K562 (cell line): ENCODE measurements around the gene RRBP1.

Source experiments
- CBX5 ChIP-seq: IDR thresholded peaks from 2 replicates; pipeline ENCODE4 v1.6.1; 2014; ENCODE audit warnings: low read depth, borderline replicate concordance
- EP400 ChIP-seq: fragments of 450-650 bp; IDR thresholded peaks from 2 replicates; pipeline ENCODE4 v1.6.1; 2017; ENCODE audit warnings: antibody characterized with exemption, mild to moderate bottlenecking, moderate library complexity
- EZH2 ChIP-seq: IDR thresholded peaks from 2 replicates; pipeline ENCODE4 v1.6.1; 2012; ENCODE audit warnings: low read depth, mild to moderate bottlenecking, inconsistent platforms, low read length, borderline replicate concordance
- GATA2 ChIP-seq: sonication (generic); formaldehyde crosslinking; IDR thresholded peaks from 2 replicates; pipeline ENCODE4 v1.4.0; 2020; ENCODE audit warnings: mild to moderate bottlenecking, missing genetic modification reagents
- PCBP2 ChIP-seq: fragments of 200-400 bp; formaldehyde crosslinking; IDR thresholded peaks from 2 replicates; pipeline ENCODE4 v1.6.1; 2018; ENCODE audit warnings: low read length, low read depth, mild to moderate bottlenecking, moderate library complexity; ENCODE audit not compliant: poor library complexity, severe bottlenecking
- POLR2A ChIP-seq: fragments of 450-650 bp; conservative IDR thresholded peaks from 2 replicates; pipeline ENCODE4 v1.6.1; 2016
- SMARCB1 ChIP-seq: IDR thresholded peaks from 2 replicates; pipeline ENCODE4 v1.6.1; 2011; ENCODE audit warnings: improper control_type of control experiment, low read depth; ENCODE audit not compliant: insufficient read length
- TCFL5 ChIP-seq: fragments of 250-450 bp; sonication (Bioruptor Pico); conservative IDR thresholded peaks from 2 replicates; pipeline ENCODE4 v1.6.1; 2021; ENCODE audit warnings: mild to moderate bottlenecking, moderate library complexity, matching md5 sums
- ZNF217 ChIP-seq: sonication (generic); formaldehyde crosslinking; IDR thresholded peaks from 2 replicates; pipeline ENCODE4 v1.8.0; 2022; ENCODE audit warnings: mild to moderate bottlenecking, missing genetic modification reagents
- ZNF717 ChIP-seq: fragments of 250-450 bp; sonication (Bioruptor Pico); IDR thresholded peaks from 2 replicates; pipeline ENCODE4 v1.5.0; 2021
- ZNF79 ChIP-seq: fragments of 250-450 bp; sonication (Bioruptor Pico); IDR thresholded peaks from 2 replicates; pipeline ENCODE4 v1.4.0; 2020; ENCODE audit warnings: low read depth, mild to moderate bottlenecking, moderate library complexity
- ZZZ3 ChIP-seq: fragments of 450-650 bp; IDR thresholded peaks from 2 replicates; pipeline ENCODE4 v1.6.1; 2016; ENCODE audit warnings: antibody characterized with exemption, mild to moderate bottlenecking, moderate library complexity
- TF ChIP-seq, protein P1 (sequence below), 3 experiments: IDR thresholded peaks in 2 of 3; conservative IDR thresholded peaks in 1 of 3; 2 replicates each; pipeline ENCODE4 v1.5.1; 2011 to 2012; ENCODE audit warnings: low read length in 3 of 3, mild to moderate bottlenecking in 3 of 3, control low read depth in 2 of 3, improper control_type of control experiment in 1 of 3, inconsistent platforms in 1 of 3, low read depth in 1 of 3, mixed read lengths in 1 of 3, moderate library complexity in 1 of 3; ENCODE audit not compliant: insufficient read depth in 2 of 3
- TF ChIP-seq, protein P2 (sequence below): fragments of 150-350 bp; conservative IDR thresholded peaks from 2 replicates; pipeline ENCODE4 v1.6.1; 2014; ENCODE audit warnings: low read length

DNA sequence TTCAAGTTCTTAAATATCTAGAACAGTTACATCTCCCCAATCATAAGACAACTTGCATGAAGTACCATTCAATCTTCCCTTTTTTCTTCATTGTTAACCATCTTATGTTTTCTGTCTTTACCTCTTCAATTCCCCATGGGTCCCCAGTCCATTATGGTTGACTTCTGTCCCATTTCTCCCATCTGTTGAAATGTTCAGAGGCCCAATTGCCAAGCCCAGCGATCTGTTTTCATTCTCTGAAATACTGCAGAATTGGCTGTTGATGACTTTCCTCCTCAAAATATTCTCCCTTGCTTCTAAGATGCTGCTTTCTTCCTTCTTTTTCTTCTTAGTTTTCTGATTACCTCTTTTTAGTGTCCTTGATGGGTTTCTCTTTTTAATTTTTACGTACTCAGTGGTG, 86.2 kb downstream of the RRBP1 start:
- TF ChIP-seq EZH2 = no peak
- TF ChIP-seq ZNF217 (CRISPR knock-in tag) = no peak
- TF ChIP-seq SMARCB1 = no peak
- no peak for TF ChIP-seq PCBP2
- TF ChIP-seq, protein P1, sequence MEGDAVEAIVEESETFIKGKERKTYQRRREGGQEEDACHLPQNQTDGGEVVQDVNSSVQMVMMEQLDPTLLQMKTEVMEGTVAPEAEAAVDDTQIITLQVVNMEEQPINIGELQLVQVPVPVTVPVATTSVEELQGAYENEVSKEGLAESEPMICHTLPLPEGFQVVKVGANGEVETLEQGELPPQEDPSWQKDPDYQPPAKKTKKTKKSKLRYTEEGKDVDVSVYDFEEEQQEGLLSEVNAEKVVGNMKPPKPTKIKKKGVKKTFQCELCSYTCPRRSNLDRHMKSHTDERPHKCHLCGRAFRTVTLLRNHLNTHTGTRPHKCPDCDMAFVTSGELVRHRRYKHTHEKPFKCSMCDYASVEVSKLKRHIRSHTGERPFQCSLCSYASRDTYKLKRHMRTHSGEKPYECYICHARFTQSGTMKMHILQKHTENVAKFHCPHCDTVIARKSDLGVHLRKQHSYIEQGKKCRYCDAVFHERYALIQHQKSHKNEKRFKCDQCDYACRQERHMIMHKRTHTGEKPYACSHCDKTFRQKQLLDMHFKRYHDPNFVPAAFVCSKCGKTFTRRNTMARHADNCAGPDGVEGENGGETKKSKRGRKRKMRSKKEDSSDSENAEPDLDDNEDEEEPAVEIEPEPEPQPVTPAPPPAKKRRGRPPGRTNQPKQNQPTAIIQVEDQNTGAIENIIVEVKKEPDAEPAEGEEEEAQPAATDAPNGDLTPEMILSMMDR (IDR thresholded peaks at IDR 0.05 in 2 of 3, conservative IDR thresholded peaks at IDR 0.05 in 1 of 3; ENCODE audit: insufficient read depth in 2 of 3, low read depth in 1 of 3, low read length in 3 of 3) = no peak
- TF ChIP-seq GATA2 = no peak
- no peak for TF ChIP-seq ZZZ3
- TF ChIP-seq ZNF717 (CRISPR knock-in tag) = no peak
- no peak for TF ChIP-seq POLR2A
- TF ChIP-seq ZNF79 (CRISPR knock-in tag) = no peak
- TF ChIP-seq TCFL5 (CRISPR knock-in tag) = no peak
- no peak for TF ChIP-seq EP400
- TF ChIP-seq, protein P2, sequence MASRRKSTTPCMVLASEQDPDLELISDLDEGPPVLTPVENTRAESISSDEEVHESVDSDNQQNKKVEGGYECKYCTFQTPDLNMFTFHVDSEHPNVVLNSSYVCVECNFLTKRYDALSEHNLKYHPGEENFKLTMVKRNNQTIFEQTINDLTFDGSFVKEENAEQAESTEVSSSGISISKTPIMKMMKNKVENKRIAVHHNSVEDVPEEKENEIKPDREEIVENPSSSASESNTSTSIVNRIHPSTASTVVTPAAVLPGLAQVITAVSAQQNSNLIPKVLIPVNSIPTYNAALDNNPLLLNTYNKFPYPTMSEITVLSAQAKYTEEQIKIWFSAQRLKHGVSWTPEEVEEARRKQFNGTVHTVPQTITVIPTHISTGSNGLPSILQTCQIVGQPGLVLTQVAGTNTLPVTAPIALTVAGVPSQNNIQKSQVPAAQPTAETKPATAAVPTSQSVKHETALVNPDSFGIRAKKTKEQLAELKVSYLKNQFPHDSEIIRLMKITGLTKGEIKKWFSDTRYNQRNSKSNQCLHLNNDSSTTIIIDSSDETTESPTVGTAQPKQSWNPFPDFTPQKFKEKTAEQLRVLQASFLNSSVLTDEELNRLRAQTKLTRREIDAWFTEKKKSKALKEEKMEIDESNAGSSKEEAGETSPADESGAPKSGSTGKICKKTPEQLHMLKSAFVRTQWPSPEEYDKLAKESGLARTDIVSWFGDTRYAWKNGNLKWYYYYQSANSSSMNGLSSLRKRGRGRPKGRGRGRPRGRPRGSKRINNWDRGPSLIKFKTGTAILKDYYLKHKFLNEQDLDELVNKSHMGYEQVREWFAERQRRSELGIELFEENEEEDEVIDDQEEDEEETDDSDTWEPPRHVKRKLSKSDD = no peak
- no peak for TF ChIP-seq CBX5
